Activated CD4-positive, alpha-beta T cell treated with anti-CD3 and anti-CD28 coated beads, Interleukin-2, amount 10 ng/mL, durations not matched to agents 7 days and 5 days (primary cell): ENCODE measurements around the gene STUB1. TPM values are rescaled to one million over a fixed set of nuclear protein-coding genes. Genes with fewer than 3 reads are reported as not detected.

Experiments used
- CTCF ChIA-PET: fragments of 350-600 bp; sonication (Branson Sonifier 250); formaldehyde crosslinking; loops from one replicate; lab custom pipeline; 2021; ENCODE audit warnings: antibody characterized with exemption; lab: Charles Lee
- POLR2A ChIA-PET: fragments of 350-600 bp; sonication (Branson Sonifier 250); formaldehyde crosslinking; loops from one replicate; lab custom pipeline; 2021; ENCODE audit warnings: antibody characterized with exemption; lab: Charles Lee
- DNase-seq: peaks from one replicate; pipeline ENCODE4 v3.0.0-alpha.2; 2020
- H3K27ac Mint-ChIP-seq: one replicate; pipeline ENCODE4 v1.8.0; 2021; ENCODE audit warnings: mild to moderate bottlenecking, moderate library complexity, mixed read lengths
- H3K27me3 Mint-ChIP-seq: one replicate; pipeline ENCODE4 v1.8.0; 2021; ENCODE audit warnings: mixed read lengths
- H3K36me3 Mint-ChIP-seq: one replicate; pipeline ENCODE4 v1.8.0; 2021; ENCODE audit warnings: low read depth, mixed read lengths
- H3K4me1 Mint-ChIP-seq: one replicate; pipeline ENCODE4 v1.8.0; 2021; ENCODE audit warnings: mixed read lengths
- H3K4me3 Mint-ChIP-seq: one replicate; pipeline ENCODE4 v1.8.0; 2021; ENCODE audit warnings: mild to moderate bottlenecking, moderate library complexity, mixed read lengths
- H3K9me3 Mint-ChIP-seq: one replicate; pipeline ENCODE4 v1.8.0; 2021; ENCODE audit warnings: mixed read lengths
- total RNA-seq, 2 experiments: library from RNA; stranded (reverse); gene quantifications; one replicate each; pipeline ENCODE4 v1.2.3, GENCODE V29; 2021

STUB1 gene
- total RNA-seq, 2 experiments from 2014 or later = 68.7 to 69.7 TPM

DNA sequence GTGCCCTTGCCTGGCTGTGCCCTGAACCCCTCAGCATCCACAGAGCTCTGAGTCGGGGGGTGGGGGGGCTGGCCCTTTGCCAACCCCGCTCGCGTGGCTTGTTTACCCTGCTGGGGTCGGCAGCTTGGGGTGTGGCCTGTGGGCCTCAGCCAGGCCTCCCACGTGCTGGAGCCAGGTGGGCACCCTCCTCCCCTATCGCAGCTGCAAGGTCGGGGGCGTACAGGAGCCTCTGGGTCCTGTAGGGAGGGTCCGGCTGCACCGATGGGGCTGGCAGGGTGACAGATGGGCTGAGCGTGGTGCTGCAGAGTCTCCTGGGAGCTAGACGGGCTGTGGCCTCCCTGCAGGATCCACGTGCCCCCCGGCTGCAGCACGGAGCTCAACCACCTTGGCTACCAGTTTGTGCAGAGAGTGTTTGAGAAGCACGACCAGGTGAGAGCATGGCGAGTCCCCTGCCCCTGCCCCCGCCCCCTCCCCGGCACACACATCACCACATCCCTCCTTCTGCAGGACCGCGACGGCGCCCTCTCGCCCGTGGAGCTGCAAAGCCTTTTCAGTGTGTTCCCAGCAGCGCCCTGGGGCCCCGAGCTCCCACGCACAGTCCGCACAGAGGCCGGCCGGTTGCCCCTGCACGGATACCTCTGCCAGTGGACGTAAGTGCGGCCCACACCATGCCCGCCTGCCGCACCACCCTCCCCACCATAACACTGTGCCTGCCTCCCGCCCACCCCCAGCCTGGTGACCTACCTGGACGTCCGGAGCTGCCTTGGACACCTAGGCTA is 8.7 kb upstream of the STUB1 start:
- DNase-seq = no peak
- Mint-ChIP-seq H3K27ac (no peak overlapping the region), H3K9me3 (no peaks in the 10 kb centered on the region), H3K27me3 (peaks cover 3% of the 10 kb centered on the region), H3K4me3 (no peak overlapping the region), H3K4me1 (peaks cover 8% of the 10 kb centered on the region), H3K36me3 (peaks cover 6% of the 10 kb centered on the region)
- ChIA-PET POLR2A (no interaction called here), CTCF (interaction anchor here (0.7 kb wide), 1 partner anchor 24 kb away, joined by 3 read pairs; no protein-coding TSS in a partner anchor)

DNA sequence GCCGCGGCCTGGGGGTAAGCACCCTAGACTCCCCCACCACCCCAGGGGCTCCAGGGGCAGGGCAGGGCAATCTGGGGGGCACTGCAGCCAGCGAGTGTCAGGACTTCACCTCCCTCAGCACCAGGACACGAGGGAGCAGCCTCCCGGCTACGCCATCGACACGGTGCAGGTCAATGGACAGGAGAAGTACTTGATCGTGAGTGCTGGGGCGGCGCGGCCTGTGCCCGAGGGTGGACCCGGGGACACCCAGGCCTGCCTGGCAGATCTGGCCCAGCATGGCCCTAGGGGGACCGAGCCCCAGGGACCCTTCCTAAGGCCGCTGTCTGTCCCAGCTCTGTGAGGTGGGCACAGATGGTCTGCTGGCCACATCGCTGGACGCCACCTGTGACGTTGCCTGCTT is 7.8 kb upstream of the STUB1 start:
- H3K27ac Mint-ChIP-seq = no peak overlapping the region
- H3K27me3 Mint-ChIP-seq = peaks cover 3% of the 10 kb centered on the region
- no peak for DNase-seq
- CTCF ChIA-PET = interaction anchor here (1.4 kb wide), 1 partner anchor 12 kb away, joined by 4 read pairs; the partner anchor contains the start of gene JMJD8
- H3K36me3 Mint-ChIP-seq = peaks cover 6% of the 10 kb centered on the region
- H3K4me1 Mint-ChIP-seq = peaks cover 10% of the 10 kb centered on the region
- POLR2A ChIA-PET = no interaction called here
- H3K9me3 Mint-ChIP-seq = no peaks in the 10 kb centered on the region
- H3K4me3 Mint-ChIP-seq = no peak overlapping the region

DNA sequence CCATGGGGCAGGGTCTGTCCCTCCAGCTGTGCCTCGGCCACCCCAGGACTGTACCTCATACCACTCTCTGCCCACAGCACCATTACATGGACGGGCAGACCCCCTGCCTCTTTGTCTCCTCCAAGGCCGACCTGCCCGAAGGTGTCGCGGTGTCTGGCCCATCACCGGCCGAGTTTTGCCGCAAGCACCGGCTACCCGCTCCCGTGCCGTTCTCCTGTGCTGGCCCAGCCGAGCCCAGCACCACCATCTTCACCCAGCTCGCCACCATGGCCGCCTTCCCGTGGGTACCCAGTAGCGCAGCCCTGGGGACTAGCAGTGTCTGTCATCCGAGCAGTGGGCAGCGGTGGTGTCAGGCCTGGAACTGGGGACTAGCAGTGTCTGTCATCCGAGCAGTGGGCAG is 7.4 kb upstream of the STUB1 start:
- Mint-ChIP-seq H3K27ac (no peak overlapping the region), H3K4me1 (peaks cover 6% of the 10 kb centered on the region), H3K27me3 (peaks cover 3% of the 10 kb centered on the region), H3K4me3 (no peak overlapping the region), H3K9me3 (no peaks in the 10 kb centered on the region), H3K36me3 (peaks cover 6% of the 10 kb centered on the region)
- DNase-seq = no peak
- CTCF ChIA-PET = interaction anchor here (1.4 kb wide), 1 partner anchor 12 kb away, joined by 4 read pairs; the partner anchor contains the start of gene JMJD8
- POLR2A ChIA-PET = no interaction called here

DNA sequence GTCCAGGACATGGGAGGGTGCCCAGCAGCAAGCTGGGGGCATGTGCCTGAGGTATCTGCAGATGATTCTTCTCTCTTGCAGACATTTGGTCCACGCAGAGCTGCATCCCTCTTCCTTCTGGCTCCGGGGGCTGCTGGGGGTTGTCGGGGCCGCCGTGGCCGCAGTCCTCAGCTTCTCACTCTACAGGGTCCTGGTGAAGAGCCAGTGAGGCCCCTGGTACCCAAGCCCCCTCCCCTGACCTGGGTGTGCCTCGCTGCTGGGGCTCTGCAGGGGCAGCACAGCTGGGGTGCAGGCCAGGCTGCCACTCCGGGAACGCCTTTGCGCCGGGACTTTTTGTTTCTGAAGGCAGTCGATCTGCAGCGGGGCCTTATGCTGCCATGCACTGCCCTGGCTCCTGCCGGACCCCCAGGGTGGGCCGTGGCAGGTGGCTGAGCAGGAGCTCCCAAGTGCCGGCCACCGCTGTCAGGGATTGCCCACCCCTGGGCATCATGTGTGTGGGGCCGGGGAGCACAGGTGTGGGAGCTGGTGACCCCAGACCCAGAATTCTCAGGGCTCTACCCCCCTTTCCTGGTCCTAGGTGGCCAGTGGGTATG is 6.7 kb upstream of the STUB1 start:
- DNase-seq = no peak
- Mint-ChIP-seq H3K4me3 (no peak overlapping the region), H3K27me3 (peaks cover 3% of the 10 kb centered on the region), H3K4me1 (peaks cover 6% of the 10 kb centered on the region), H3K9me3 (no peaks in the 10 kb centered on the region), H3K27ac (no peak overlapping the region), H3K36me3 (peaks cover 6% of the 10 kb centered on the region)
- CTCF ChIA-PET = interaction anchor here (1.4 kb wide), 1 partner anchor 11 kb away, joined by 4 read pairs; the partner anchor contains the start of gene JMJD8
- POLR2A ChIA-PET = no interaction called here

DNA sequence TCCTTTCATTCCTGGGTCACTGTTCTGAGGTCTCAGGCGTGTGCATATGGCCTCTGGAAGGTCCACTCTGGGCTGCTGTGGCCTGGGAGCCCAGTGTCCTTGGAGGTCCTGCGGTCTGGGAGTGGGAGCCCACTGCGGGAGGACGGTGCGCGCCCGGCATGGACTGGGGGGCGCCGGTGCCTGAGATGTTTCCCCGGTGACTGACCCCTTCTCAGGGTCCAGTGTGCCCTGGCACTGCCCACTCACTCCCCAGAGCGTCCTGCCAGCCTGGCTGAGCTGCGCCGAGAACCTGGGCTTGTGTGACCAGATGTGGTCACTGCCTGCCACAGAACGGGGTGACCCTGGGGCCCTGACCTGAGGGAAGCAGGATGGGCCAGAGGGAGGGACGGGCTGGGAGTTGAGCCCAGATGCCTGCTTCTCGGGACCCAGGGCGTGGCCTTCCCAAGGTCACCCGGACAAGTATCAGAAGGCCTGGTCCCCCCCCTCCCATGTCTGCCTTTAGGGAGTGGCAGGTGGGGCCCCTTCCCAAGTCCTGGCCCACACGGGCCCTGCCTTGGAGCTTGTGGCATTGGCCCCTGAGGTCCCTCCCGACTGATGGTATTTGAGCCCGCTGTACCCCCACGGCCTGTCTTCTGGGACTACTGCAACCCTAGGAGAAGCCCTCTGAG is 5.9 kb upstream of the STUB1 start:
- Mint-ChIP-seq H3K4me1 (peaks cover 10% of the 10 kb centered on the region), H3K9me3 (no peaks in the 10 kb centered on the region), H3K4me3 (no peak overlapping the region), H3K36me3 (peaks cover 6% of the 10 kb centered on the region), H3K27me3 (peaks cover 3% of the 10 kb centered on the region), H3K27ac (no peak overlapping the region)
- CTCF ChIA-PET = interaction anchor here (1.4 kb wide), 1 partner anchor 16 kb away, joined by 4 read pairs; the partner anchor contains the start of gene WDR24
- POLR2A ChIA-PET = no interaction called here
- no peak for DNase-seq

DNA sequence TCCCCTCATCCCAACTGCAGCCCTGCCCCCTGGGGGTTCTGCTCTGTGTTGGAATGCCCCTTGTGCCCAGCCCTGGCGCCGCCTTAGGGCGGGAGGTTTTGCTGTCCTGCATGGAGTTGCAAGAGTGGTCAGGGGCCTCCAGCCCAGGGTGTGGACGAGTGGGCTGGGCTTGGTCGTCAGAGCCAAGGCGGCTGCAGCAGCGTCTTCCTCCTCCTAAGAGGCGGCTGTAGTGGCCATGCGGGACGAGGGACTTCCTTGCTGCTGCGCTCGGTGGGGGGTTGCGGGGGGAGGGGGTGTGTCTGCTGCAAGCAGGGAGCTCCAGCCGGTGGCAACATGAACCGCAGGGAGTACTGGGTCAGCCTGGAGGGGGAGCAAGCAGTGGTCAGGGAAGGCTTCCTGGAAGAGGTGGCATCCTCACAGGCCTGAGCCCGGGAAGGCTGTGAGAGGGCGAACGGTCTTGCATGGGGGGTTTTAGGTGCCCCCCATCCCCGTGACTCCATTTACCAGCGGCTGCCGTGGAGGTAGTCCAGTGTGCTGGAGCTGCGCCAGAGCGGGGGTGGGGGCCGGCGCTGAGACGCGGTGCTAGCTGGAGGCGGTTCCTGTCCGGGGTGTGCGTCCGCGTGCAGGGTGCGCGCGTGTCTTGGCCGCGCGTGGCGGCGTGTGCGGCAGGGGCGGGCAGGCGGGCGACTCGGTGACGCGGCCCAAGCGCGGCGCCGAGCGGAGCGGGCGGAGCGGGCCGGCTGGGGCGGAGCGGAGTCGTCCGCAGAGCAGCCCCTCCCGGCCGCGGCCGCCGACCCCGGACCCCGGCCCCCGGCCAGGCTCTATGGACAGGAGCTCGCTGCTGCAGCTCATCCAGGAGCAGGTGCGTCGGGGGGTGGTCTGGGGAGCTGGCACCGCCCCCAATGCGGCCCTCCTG is 5.0 kb upstream of the STUB1 start, which contains the start of gene RHBDL1:
Gene RHBDL1 (plus strand): TSS at position 704 of the 916 bp plus-strand sequence. CDS start 120 bp downstream, at position 824.
- no peak within 1 kb of the TSS for H3K4me3 Mint-ChIP-seq
- no peak within 1 kb of the TSS for H3K27ac Mint-ChIP-seq
- DNase-seq = no peak
- H3K9me3 Mint-ChIP-seq = no peaks in the 10 kb centered on the region
- CTCF ChIA-PET = interaction anchor here (0.9 to 1.4 kb wide), 3 partner anchors 15 to 39 kb away, joined by 4 to 6 read pairs (median 6); partner anchors contain the start of genes METTL26 and WDR24
- POLR2A ChIA-PET = no interaction called here
- H3K27me3 Mint-ChIP-seq = peaks cover 3% of the 10 kb centered on the region
- peaks cover 5% of the 10 kb centered on the region for H3K36me3 Mint-ChIP-seq
- H3K4me1 Mint-ChIP-seq = peaks cover 10% of the 10 kb centered on the region

DNA sequence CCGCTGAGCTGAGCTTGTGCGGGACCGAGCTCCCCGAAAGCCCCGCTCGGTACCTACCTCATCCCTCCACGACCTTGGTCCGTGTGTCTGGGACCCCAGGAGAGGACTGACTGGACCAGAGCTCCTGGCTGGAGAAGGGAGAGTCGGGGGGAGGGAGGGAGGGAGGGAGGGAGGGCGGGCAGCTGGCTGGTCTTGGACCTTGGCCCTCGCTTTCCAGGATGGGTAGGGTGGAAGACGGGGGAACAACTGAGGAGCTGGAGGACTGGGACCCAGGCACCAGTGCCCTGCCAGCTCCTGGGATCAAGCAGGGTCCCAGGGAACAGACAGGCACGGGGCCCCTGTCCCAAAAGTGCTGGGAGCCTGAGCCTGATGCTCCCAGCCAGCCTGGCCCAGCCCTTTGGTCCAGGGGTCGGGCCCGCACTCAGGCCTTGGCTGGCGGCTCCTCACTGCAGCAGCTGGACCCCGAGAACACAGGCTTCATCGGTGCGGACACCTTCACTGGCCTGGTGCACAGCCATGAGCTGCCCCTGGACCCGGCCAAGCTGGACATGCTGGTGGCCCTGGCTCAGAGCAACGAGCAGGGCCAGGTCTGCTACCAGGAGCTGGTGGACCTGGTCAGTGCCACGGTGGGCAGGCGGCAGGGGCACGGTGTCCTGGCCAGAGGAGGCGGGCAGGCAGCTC is 4.2 kb upstream of the STUB1 start:
- CTCF ChIA-PET = interaction anchor here (0.9 to 1.2 kb wide), 2 partner anchors 22 to 40 kb away, joined by 6 read pairs; partner anchors contain the start of gene METTL26
- Mint-ChIP-seq H3K27ac (no peak overlapping the region), H3K36me3 (peaks cover 7% of the 10 kb centered on the region), H3K9me3 (no peaks in the 10 kb centered on the region), H3K27me3 (peaks cover 3% of the 10 kb centered on the region), H3K4me1 (peaks cover 13% of the 10 kb centered on the region), H3K4me3 (no peak overlapping the region)
- POLR2A ChIA-PET = no interaction called here
- DNase-seq = no peak

DNA sequence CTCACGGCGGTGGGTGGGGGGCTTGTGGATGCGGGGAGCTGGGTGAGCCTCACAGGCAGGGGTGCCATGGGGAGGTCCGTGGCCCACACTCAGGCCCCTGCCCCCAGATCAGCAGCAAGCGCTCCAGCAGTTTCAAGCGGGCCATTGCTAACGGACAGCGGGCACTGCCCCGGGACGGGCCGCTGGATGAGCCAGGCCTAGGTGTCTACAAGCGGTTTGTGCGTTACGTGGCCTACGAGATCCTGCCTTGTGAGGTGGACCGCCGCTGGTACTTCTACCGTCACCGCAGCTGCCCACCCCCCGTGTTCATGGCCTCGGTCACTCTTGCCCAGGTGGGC is 3.7 kb upstream of the STUB1 start:
- Mint-ChIP-seq H3K4me1 (peaks cover 18% of the 10 kb centered on the region), H3K4me3 (no peak overlapping the region)

DNA sequence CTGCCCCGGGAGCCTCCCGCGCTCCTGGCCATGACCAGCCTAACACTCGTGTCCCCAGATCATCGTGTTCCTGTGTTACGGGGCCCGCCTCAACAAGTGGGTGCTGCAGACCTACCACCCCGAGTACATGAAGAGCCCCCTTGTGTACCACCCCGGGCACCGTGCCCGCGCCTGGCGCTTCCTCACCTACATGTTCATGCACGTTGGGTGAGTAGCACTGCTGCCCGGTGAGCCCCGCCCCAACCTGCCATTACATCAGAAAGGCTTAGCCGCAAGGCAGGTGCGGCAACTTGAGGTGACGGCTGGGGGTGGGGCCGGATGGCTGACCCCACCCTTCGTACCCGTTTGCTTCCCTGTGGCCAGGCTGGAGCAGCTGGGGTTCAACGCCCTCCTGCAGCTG is 3.3 kb upstream of the STUB1 start:
- H3K9me3 Mint-ChIP-seq = no peaks in the 10 kb centered on the region
- no peak overlapping the region for H3K4me3 Mint-ChIP-seq
- ChIA-PET CTCF (interaction anchor here (1.0 kb wide), 1 partner anchor 9 kb away, joined by 5 read pairs; the partner anchor contains the start of gene RHOT2), POLR2A (no interaction called here)
- DNase-seq = no peak
- H3K27ac Mint-ChIP-seq = no peak overlapping the region
- H3K4me1 Mint-ChIP-seq = peaks cover 21% of the 10 kb centered on the region
- peaks cover 3% of the 10 kb centered on the region for H3K27me3 Mint-ChIP-seq
- peaks cover 10% of the 10 kb centered on the region for H3K36me3 Mint-ChIP-seq

More for the DNA sequence above, 3.7 kb upstream of the STUB1 start:
- no peaks in the 10 kb centered on the region for H3K9me3 Mint-ChIP-seq
- no peak for DNase-seq
- H3K36me3 Mint-ChIP-seq = peaks cover 8% of the 10 kb centered on the region
- ChIA-PET CTCF (interaction anchor here (1.0 to 1.2 kb wide), 2 partner anchors 9 to 23 kb away, joined by 5 to 6 read pairs; partner anchors contain the start of gene RHOT2), POLR2A (no interaction called here)
- no peak overlapping the region for H3K27ac Mint-ChIP-seq
- H3K27me3 Mint-ChIP-seq = peaks cover 3% of the 10 kb centered on the region

DNA sequence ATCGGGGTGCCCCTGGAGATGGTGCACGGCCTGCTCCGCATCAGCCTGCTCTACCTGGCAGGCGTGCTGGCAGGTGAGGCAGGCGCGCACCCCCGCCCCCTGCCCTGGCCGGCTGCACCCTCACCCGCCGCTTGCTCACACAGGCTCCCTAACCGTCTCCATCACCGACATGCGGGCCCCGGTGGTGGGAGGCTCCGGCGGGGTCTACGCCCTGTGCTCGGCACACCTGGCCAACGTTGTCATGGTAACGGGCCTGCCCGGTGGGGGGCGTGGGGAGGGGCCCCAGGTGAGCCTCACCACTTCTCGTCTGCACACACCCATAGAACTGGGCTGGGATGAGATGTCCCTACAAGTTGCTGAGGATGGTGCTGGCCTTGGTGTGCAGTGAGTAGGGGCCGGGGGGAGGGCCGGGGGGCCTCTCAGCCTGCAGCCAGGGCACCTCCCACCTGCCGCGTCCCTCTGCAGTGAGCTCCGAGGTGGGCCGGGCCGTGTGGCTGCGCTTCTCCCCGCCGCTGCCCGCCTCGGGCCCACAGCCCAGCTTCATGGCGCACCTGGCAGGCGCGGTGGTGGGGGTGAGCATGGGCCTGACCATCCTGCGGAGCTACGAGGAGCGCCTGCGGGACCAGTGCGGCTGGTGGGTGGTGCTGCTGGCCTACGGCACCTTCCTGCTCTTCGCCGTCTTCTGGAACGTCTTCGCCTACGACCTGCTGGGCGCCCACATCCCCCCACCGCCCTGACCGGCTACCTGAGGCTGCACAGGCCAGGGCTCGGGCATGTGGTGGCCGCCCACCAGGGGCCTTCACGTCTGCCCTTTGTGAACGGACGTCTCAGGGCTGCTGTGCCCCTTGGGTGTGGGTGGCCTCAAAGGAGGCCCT is 2.7 kb upstream of the STUB1 start:
- peaks cover 3% of the 10 kb centered on the region for H3K27me3 Mint-ChIP-seq
- H3K27ac Mint-ChIP-seq = no peak overlapping the region
- peaks cover 15% of the 10 kb centered on the region for H3K36me3 Mint-ChIP-seq
- H3K4me3 Mint-ChIP-seq = no peak overlapping the region
- no peak for DNase-seq
- H3K9me3 Mint-ChIP-seq = no peaks in the 10 kb centered on the region
- peaks cover 27% of the 10 kb centered on the region for H3K4me1 Mint-ChIP-seq
- CTCF ChIA-PET = interaction anchor here (1.0 to 2.0 kb wide), 2 partner anchors 10 kb away, joined by 5 read pairs; partner anchors contain the start of gene RHOT2
- POLR2A ChIA-PET = no interaction called here
